ENCODE data around the gene AZI2.

Gene AZI2

GRCh38 chr3:28300345-28300962 lies 48.2 kb downstream of the AZI2 start:
- DNase-seq (ENCODE audit: low read depth), result no peak

- DNase-seq (ENCODE audit: low read depth), result no peak
Observed at GRCh38 chr3:28299705-28300104, 48.9 kb downstream of the AZI2 start.

- no peak for DNase-seq (ENCODE audit: low read depth)
Observed at GRCh38 chr3:28295898-28296490, 52.6 kb downstream of the AZI2 start.

GRCh38 chr3:28294667-28295413 lies 53.8 kb downstream of the AZI2 start:
- no peak for DNase-seq (ENCODE audit: low read depth)

- DNase-seq (ENCODE audit: low read depth), result no peak
Observed at GRCh38 chr3:28292622-28293021, 56.0 kb downstream of the AZI2 start.

GRCh38 chr3:28291577-28291976 lies 57.0 kb downstream of the AZI2 start:
- DNase-seq (ENCODE audit: low read depth), result no peak

- DNase-seq (ENCODE audit: low read depth), result no peak
Observed at GRCh38 chr3:28290863-28291300, 57.7 kb downstream of the AZI2 start.

GRCh38 chr3:28287046-28287445 lies 61.6 kb downstream of the AZI2 start:
- no peak for DNase-seq (ENCODE audit: low read depth)

GRCh38 chr3:28286595-28286994 lies 62.0 kb downstream of the AZI2 start:
- no peak for DNase-seq (ENCODE audit: low read depth)

GRCh38 chr3:28280781-28281180 lies 67.8 kb downstream of the AZI2 start:
- no peak for DNase-seq (ENCODE audit: low read depth)

- no peak for DNase-seq (ENCODE audit: low read depth)
Observed at GRCh38 chr3:28279770-28280169, 68.9 kb downstream of the AZI2 start.

- DNase-seq (ENCODE audit: low read depth), result no peak
Observed at GRCh38 chr3:28278918-28279317, 69.7 kb downstream of the AZI2 start.

- DNase-seq (ENCODE audit: low read depth), result no peak
Observed at GRCh38 chr3:28273837-28274236, 74.8 kb downstream of the AZI2 start.
